ENCODE data around the gene CSNK1A1.
"Not testable (repeated sequence)": the region's sequence is repeated elsewhere in the genome, so short reads cannot be mapped to it uniquely, and the experiment has no call there.

Gene CSNK1A1

DNA sequence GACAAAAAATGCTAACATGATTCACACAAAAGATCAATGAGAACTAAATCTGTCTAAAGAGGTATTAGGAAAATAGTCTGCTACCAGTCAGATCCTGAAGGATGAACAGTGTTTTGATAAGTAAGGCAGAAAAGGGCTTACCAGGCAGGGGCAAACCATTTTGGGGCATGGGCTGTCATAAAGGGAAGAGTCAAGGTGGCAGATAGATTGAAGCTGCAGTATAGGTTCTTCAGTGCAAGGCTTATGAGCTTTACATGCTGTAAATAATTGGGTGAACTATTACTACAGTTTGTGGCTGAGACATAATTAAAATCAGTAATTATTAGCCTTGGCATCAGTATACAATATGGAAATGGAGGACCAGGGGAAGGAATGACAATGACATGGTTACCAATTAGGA lies 21.8 kb downstream of the CSNK1A1 start:
- DNase-seq (ENCODE audit: low read depth in 2 of 2), result no peak

DNA sequence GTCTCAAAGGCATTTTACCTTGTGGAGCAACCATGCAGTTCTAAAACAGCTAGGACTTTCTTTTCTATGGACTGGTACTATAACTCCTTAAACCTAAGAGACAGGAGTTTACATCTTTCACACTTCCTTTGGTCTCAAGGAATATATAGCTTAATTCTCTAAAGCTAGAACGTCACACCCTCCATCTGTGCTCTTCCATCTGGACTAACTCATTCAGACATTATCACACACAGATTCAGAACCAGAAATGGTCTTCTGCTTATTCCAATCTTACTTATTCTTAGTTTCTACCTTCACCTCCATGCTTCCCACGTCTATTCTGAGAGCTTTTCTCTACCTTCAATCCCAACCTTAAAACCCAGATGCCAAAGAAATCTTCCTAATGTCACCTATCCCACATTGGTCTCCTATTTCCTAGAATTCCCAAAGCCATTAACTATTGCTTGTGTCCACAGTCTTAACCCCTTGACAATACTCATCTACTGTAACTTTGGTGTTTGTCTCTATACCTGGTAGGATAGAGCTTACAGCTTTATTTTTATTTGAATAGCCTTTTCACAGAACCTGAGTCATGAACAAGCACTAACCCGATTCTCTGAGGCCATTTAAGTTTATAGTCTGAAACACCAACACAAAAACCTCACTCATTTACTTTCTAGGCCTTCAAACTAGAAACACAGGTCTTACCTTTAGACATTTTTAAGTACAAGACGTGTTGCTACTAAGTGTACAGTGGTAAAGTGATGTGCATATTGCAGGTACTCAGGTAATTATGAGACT lies 22.8 kb downstream of the CSNK1A1 start:
- no peak for DNase-seq (ENCODE audit: low read depth in 2 of 2)

DNA sequence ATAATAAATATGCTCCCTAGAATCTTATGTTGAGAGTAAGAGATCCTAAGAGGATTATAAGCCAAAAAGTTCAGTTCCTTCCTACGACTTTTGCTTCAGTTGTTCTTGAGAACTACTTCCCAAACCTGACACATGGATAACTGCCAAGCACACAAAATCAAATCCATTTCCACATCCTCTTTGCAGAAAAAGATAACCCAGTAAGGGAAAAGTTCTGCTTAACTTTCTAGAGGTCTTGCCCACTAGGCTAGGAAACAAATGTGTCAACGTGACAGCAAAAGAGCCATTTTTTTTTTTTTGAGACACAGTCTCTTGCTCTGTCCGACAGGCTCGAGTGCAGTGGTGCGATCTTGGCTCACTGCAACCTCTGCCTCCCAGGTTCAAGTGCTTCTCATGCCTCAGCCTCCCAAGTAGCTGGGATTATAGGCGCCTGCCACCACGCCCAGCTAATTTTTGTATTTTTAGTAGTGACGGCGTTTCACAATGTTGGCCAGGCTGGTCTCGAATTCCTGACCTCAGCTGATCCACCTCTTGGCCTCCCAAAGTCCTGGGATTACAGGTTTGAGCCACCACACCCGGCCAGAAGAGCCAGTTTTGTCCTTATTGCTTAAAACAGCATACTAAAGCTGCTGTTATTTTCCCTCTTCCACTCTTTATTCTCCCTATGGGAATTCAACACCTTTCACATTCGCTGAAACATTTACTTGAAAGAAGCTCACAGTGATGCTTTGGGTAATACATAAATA lies 24.2 kb downstream of the CSNK1A1 start:
- no peak for DNase-seq (ENCODE audit: low read depth in 2 of 2)

DNA sequence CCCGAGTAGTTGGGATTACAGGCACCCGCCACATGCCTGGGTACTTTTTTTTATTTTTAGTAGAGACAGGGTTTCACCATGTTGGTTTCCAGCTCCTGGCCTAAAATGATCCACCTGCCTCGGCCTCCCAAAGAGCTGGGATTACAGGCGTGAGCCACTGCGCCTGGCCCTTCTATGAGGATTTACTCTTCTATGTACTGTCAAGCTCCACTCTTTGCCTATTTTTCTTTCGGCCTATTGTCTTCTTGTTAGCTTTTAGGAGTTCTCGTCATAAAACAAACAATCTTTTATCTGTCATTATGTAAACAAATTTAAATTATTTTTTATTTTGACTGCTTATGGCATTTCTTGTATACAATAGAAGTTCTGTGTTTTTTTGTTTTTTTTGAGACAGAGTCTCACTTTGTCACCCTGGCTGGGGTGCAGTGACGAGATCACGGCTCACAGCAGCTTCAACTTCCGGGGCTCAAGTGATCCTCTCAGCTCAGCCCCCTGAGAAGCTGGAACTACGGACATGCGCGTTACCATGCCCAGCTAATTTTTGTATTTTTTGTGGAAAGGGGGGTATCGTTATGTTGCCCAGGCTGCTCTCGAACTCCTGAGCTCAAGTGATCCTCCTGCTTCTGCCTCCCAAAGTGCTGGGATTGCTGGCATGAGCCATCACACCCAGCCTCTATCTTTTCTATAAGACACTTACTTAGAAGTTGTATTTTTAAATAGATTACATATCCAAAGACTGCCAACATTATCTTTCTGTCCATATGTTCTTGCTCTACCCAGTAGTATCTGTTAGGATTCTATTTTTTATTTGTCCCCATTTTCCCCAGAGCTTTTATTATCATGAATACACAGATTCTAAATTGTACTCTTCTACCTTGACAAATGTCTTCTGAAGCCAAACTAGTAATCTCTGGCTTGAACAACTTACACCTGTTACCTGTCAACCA lies 29.2 kb downstream of the CSNK1A1 start:
- DNase-seq (ENCODE audit: low read depth in 2 of 2), result no peak

DNA sequence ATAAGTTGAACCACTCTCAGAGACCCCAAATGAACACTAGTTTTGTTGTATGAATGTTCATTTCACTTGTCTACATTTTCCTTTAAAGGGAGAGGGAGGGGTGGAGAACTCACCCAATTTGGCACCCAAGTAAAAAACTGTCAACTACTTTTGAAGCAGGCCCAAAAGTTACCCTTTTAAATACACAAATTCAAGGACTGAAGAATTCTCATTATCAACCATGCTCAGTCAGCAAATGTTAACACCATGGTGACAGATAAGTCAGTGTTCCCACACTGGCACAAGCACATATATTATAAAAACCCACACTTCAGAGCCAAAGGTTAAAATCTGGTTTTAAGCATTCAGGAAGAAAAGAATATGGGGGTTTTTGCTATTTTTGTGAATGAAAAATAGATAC lies 31.6 kb downstream of the CSNK1A1 start:
- no peak for DNase-seq (ENCODE audit: low read depth in 2 of 2)

DNA sequence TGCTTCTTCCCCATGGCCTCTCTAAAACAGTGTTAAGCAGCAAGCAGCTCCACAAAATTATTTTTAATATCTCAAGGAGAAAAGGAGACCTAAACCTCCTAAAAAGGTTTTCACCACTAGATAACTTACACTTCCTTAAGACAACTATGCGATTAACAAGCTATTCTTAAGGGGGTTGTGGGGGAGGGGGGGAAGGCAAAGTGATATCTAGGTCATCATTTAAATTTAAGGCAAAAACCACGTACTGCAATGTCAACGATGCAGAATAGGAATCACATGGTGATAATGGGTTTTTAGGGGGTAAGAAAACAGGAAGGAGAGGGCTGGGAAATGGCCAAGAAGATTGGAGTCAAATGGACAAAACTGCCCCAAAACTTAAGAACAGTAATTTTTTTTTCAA lies 32.6 kb downstream of the CSNK1A1 start:
- DNase-seq (ENCODE audit: low read depth in 2 of 2), result no peak

DNA sequence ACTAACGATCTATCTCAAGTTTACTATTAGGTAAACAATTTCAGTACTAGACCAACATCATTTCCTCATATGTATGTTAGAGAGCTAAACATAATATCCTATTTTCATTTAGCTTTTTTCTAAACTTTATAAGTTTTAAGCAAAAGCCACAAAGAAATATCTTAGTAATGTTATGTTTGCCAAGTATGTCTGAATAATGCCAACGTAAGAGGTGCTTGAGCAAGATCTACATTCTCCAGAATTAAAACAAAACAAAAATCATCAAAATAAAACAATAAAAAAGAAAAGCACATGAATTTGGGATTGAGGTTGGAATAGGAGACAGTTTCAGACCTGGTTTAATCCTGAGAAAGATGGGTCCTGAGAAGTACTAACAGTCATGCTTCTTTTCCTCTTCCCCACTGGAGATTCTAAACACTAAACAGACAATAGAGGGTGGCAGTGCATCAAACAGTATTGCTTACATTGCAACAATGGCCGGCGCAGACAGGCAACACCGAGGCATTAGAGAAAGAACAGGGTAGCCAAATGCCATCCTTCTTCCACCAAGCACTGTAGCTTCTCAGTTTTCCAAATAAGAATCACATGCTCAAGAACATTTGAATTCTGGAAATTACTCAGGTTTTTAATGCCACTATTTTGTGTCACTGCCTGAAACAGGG lies 33.6 kb downstream of the CSNK1A1 start:
- no peak for DNase-seq (ENCODE audit: low read depth in 2 of 2)

DNA sequence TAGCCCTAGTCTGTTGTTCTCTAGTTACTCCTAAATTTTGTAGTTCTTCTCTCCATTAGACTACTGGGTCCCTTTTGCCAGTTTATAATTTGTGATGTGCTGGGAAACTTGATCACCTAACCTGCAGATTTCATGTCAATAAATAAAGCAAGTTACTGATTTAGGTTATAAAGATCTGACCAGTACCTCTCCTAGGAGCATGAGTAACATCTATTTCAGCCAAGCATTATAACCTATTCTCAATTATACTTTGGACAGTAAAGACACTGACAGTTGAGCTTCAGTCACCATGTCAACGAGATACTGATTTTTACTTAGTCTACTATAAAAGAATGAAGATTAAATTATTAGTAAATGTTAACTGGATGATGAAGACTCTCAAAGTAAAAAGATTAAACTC lies 36.7 kb downstream of the CSNK1A1 start:
- no peak for DNase-seq (ENCODE audit: low read depth in 2 of 2)

DNA sequence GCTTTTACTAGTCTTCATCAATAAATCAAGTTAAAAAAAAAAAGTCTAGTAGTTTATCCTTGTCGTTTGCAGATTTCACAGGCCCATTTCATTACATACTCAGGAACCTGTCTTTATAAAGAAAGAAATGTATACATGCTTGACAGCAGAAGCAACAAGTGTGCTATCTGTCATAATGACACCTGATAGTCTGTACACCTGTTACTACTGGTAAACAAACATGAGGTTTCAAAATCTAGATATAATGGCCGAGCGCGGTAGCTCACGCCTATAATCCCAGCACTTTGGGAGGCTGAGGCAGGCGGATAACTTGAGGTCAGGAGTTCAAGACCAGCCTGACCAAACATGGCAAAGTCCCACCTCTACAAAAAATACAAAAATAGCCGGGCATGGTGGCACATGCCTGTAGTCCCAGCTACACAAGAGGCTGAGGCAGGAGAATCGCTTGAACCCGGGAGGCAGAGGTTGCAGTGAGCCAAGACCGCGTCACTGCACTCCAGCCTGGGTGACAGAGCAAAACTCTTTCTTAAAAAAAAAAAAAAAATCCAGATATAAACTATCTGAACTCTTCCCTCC lies 37.8 kb downstream of the CSNK1A1 start:
- DNase-seq (ENCODE audit: low read depth in 2 of 2), result not testable (repeated sequence)

DNA sequence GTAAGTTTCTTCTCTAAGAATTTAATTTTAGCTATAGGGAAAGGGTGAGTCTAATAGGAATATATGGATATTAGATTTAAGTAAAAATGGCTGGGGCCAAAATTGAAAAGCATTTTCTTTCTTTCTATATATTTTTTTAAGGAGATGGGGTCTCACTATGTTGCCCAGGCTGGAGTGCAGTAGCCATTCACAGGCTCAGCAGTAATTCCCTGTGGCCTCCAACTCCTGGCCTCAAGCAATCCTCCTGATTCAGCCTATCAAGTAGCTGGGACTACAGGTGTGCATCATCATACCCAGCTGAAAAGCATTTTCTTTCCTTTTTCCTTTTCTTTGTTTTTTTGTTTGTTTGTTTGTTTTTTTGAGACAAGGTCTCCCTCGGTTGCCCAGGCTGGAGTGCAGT lies 41.1 kb downstream of the CSNK1A1 start:
- no peak for DNase-seq (ENCODE audit: low read depth in 2 of 2)

DNA sequence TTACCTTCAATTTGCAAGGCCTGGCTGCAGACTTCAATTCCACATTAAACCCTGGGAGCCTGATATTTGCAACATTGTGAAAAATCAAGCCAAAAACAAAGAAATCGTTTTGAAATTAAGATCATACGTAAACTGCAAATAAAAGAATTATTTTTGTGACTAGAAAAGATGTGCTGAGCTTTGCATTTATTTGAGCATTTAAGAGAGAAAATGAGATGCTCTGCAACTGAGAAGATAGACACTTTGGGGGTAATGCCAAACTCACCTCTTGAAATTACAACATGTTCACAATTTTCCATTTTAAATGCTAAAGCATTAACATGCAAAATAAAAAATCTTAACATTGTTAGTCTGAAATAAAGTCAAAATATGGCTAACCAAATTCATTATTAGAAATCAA lies 46.6 kb downstream of the CSNK1A1 start:
- DNase-seq (ENCODE audit: low read depth in 2 of 2), result no peak

DNA sequence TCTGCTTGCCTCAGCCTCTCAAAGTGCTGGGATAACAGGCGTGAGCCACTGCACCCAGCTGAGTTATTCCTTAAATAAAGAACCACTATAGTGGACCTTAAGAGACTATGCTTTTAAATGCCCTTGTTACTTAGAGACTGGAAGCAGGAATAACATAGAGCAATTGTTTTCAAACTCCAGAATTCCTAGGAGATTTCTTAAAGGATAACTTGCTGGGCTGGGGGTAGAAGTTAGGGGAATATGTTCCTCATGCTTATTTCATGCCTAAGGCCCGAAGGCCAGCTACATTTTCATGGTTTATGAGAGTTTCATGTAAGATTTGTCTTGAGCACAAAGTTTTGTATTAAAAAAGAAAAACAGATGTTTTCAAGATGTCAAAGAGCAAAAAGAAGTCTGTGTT lies 48.2 kb downstream of the CSNK1A1 start:
- DNase-seq (ENCODE audit: low read depth in 2 of 2), result no peak

DNA sequence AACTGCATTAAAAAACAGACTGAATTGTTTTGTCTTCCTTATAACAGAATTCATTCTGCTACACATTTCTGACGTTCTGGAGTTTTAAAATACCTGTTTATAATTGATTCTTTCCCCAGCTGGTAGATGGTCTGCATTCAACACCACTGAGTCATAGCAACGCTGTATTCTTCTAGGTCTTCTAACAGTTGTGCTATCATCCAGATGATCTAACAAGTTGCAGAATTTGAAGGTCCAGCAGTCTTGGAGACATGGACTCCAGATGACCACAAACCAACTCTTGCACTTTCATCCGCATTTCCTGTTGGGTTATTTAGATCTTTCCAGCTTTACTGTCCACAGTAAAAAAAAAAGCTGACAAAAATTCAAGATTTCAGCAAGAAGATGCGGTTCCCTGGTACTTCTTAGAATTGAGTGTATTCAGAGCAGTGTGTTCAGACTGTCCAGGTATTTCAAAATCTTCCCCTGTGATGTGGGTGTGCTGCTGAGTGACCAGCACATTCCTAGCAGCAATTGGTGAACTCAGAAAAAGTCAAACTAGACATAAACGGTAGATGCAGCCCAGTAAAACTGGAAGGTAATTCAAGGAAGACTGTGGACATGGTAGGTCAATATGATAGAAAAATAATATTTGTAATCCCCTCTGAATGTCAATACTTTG lies 50.2 kb downstream of the CSNK1A1 start:
- DNase-seq (ENCODE audit: low read depth in 2 of 2), result no peak

DNA sequence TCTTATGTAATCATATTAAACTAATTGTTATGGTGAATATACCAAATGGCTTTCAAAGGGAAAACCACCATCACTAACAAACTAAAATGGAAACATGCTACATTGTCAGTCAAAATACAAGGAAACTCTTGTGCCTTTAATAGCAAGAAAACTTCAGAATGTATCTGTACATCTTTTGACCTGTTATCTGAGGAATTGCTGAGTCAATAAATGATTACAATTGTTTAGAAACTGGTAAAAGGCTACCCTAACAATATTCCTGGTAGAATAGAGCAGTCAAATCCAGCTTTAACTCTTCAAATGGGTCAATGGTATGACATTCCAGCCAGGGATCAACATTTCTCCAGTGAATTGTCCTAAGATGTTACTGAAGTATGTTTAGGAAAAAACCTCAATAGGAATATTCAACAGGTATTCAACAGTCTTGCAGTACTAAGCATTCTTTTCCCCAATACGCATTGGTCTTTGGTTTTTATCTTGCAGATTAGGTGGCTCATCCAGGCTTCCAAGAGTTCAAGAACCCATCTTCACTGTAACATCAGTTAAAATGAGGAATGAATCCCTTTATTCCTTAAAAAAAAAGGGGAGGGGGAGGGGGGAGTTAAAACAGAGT lies 52.4 kb downstream of the CSNK1A1 start:
- DNase-seq (ENCODE audit: low read depth in 2 of 2), result no peak

DNA sequence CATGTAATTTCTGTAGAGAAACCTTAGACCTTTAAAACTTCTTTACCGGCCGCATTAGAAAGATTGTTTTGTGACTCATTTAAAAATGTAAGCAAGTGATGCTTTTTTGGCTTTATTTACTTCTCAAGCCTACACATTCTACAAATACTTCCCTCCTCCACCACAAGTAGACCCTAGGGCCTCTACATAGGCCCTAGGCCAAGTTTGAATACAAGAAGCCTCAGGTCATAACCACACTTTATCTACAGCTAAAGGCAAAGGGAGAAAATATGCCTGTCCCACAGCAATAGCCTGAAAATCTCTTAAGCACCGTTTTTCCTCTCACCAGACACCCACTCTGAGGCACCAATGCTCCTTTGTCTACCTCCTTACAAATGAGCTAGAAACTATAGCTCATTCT lies 53.9 kb downstream of the CSNK1A1 start:
- DNase-seq (ENCODE audit: low read depth in 2 of 2), result no peak

DNA sequence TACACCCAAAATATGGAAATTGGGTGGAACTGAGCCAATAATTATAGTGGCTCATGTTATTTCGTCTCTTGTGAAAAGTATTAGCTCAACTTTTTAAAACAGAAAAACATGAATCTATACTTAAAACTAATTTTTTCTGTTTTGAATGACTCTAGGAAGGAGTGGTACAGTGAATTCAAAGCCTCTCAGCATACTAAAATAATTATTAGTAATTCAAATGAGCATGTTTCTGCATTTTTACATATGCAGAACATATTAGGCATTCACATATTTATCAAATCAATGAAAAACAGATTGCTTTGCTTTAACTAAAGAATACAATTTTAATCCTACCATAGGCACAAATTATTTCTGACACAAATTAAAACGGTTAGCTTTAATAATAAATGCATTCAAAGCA lies 54.3 kb downstream of the CSNK1A1 start:
- DNase-seq (ENCODE audit: low read depth in 2 of 2), result no peak

DNA sequence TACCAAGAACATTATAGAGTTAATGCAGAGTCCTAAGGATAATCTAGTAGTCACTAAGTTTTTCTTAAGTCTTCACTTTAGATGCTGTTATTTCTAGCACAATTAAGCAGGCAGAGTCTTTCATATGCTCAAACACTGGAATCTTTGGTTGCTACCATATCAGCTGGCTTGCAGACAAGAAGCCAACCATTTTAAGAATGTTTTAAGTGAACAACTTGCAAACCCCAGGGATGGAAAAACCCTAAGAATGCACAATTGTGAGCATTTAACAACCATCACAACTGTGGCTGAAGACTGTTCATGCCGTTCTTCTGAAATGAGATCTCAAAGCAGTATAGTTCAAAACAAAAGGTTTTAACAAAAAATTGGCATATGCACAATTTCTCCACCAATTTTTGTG lies 55.1 kb downstream of the CSNK1A1 start:
- no peak for DNase-seq (ENCODE audit: low read depth in 2 of 2)

DNA sequence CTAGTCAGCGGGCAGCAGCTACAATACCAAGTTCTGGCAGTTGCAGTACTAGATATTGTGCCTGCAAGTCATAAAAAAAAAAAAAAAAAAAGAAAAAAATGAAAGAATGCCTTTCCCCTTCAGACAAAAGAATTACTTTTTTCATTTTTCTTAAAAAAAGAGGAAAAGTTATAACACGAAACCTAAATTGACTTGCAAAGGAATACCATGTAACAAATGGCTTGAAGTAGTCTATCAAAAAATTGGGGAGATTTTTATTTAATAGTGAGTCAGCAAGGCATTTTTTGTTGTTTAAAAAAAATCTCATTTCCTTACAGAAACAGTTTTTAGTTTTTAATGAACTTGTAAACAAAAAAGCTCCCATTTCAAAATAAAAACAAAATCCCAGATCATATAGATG lies 55.6 kb downstream of the CSNK1A1 start:
- DNase-seq (ENCODE audit: low read depth in 2 of 2), result no peak

DNA sequence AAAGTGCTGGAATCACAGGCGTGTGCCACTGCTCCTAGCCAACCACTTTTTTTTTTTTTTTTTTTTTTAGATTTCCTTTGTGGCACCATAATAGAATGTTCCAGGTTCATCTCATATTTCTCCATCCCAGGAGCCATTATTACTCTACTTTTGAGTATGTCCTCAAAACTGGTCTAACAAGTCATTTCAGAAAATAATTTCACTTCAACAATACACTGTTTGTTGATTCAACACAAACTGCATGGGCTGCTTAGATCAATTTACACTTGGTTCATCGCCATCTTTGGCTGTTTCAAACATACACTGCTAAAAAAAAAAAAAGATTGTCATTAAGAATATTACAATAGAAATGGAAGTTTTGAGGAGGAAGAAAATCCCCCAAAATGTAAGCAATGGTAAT lies 57.9 kb downstream of the CSNK1A1 start:
- DNase-seq (ENCODE audit: low read depth in 2 of 2), result no peak

DNA sequence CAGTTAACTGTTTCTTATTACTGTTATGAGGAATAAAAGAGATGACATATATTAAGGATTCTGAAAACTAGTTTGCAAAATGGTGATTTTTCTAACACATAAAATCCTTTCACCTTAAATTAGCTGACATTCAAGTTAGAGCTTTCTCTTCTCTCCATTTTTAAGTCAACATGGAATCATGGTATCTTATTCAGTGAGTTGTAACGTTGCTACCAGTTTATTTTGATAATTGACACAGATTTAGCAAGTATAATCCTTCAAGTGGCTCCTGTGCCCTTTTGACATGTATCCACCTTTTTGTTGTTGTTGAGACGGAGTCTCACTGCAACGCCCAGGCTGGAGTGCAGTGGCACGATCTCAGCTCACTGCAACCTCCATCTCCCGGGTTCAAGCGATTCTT lies 58.5 kb downstream of the CSNK1A1 start:
- DNase-seq (ENCODE audit: low read depth in 2 of 2), result no peak

Measured in stimulated activated CD8-positive, alpha-beta memory T cell treated with anti-CD3 and anti-CD28 coated beads, Interleukin-15, amount 100 ng/mL, for 48 hours (primary cell).